Measurements from ENCODE around the gene CLIC6. TPM values are rescaled to one million over a fixed set of nuclear protein-coding genes. Genes with fewer than 3 reads are reported as not detected.

CLIC6 gene
- polyA plus RNA-seq, 3 donors = not detected

- TF ChIP-seq, protein P1, sequence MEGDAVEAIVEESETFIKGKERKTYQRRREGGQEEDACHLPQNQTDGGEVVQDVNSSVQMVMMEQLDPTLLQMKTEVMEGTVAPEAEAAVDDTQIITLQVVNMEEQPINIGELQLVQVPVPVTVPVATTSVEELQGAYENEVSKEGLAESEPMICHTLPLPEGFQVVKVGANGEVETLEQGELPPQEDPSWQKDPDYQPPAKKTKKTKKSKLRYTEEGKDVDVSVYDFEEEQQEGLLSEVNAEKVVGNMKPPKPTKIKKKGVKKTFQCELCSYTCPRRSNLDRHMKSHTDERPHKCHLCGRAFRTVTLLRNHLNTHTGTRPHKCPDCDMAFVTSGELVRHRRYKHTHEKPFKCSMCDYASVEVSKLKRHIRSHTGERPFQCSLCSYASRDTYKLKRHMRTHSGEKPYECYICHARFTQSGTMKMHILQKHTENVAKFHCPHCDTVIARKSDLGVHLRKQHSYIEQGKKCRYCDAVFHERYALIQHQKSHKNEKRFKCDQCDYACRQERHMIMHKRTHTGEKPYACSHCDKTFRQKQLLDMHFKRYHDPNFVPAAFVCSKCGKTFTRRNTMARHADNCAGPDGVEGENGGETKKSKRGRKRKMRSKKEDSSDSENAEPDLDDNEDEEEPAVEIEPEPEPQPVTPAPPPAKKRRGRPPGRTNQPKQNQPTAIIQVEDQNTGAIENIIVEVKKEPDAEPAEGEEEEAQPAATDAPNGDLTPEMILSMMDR (IDR thresholded peaks at IDR 0.05) = no peak
- Histone ChIP-seq H3K9ac (ENCODE audit: insufficient read depth, low read length, poor library complexity, severe bottlenecking) (no peak overlapping the region), H3K4me3 (replicated peaks in 1 of 3; ENCODE audit: low read depth in 2 of 3, low read length in 3 of 3) (no peak overlapping the region), H3K36me3 (replicated peaks in 1 of 2; ENCODE audit: control insufficient read depth in 1 of 2, insufficient read depth in 2 of 2, low read length in 2 of 2) (no peaks in the 10 kb centered on the region), H4K20me1 (ENCODE audit: insufficient read depth, low read length) (no peaks in the 10 kb centered on the region), H3K4me2 (replicated peaks; ENCODE audit: extremely low read depth, low read length, poor library complexity, severe bottlenecking) (no peak overlapping the region), H3K4me1 (ENCODE audit: control insufficient read depth in 1 of 2, insufficient read depth in 2 of 2, low read length in 2 of 2) (no peaks in the 10 kb centered on the region), H3K9me3 (replicated peaks in 1 of 2; ENCODE audit: control insufficient read depth in 1 of 2, insufficient read depth in 1 of 2, low read length in 2 of 2) (no peaks in the 10 kb centered on the region), H3K79me2 (ENCODE audit: insufficient read depth, low read length) (no peaks in the 10 kb centered on the region), H2AFZ (ENCODE audit: insufficient read depth, low read depth, low read length, poor library complexity, severe bottlenecking) (no peak overlapping the region), H3K27ac (ENCODE audit: low read depth in 1 of 2, low read length in 2 of 2) (no peak overlapping the region), H3K27me3 (ENCODE audit: control insufficient read depth in 2 of 2, insufficient read depth in 2 of 2, low read length in 2 of 2) (peaks cover 3 to 6% of the 10 kb centered on the region in 2 donors)
- DNase-seq = no peak
- H3K4me3 Mint-ChIP-seq = no peak overlapping the region
- intact Hi-C loops (cut with micrococcal nuclease) = loop anchor here in 1 of 2 donors (2.0 to 5.0 kb wide), 2 partner anchors 1150 to 1336 kb away; no protein-coding TSS in a partner anchor
- H3K36me3 Mint-ChIP-seq = no peaks in the 10 kb centered on the region
- peaks cover 5 to 12% (median 8%) of the 10 kb centered on the region in 3 donors for H3K27me3 Mint-ChIP-seq (ENCODE audit: low read depth in 3 of 3)
- WGBS (ENCODE audit: insufficient coverage) = 100% methylated on average over 1 of the region's 2 CpGs
- H3K9me3 Mint-ChIP-seq = peaks cover 2 to 9% (median 5%) of the 10 kb centered on the region in 7 donors
- no peak overlapping the region for H3K27ac Mint-ChIP-seq
- no peaks in the 10 kb centered on the region for H3K4me1 Mint-ChIP-seq
Observed at GRCh38 chr21:34692458-34693020, 23.7 kb downstream of the CLIC6 start.

DNA sequence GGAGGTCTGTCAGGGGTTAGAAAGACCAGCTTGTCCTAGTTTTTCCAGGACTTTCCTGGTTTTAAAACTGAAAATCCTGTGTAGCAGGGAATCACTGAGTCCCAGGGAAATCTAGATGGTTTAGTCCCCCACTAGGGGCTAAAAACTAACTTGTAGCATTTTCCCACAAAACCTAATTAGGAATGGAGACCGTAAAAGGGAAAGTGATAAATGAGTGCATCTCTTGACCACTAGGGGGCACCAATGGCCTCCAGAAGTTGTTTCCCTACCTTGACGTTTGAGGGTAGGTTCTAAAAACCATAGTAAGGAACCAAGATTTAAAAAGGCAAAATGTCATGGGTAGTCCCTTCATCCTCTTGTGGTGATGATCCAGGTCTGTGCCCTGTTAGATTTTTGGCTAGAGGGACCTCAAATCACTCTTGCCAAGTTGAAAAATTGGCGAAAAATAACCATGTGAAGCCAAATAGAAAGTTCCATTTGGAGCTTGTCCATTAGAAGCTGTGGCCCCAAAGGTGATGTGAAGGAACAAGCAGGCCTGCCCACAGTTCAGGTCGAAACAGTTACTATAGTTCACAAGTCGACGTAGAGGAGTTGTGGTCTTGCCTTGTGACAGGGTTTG is 24.5 kb downstream of the CLIC6 start:
- no peak overlapping the region for H3K4me3 Mint-ChIP-seq
- 87% methylated on average over 4 of the region's 6 CpGs for WGBS (ENCODE audit: insufficient coverage)

More for the DNA sequence above, 24.5 kb downstream of the CLIC6 start:
- Mint-ChIP-seq H3K9me3 (peaks cover 2 to 9% (median 5%) of the 10 kb centered on the region in 7 donors), H3K4me1 (no peaks in the 10 kb centered on the region), H3K36me3 (no peaks in the 10 kb centered on the region), H3K27me3 (ENCODE audit: low read depth in 3 of 3) (peaks cover 5 to 12% (median 10%) of the 10 kb centered on the region in 3 donors), H3K27ac (no peak overlapping the region)
- DNase-seq = peak; percentile 34 to 57 (median 55)
- Histone ChIP-seq H3K4me1 (ENCODE audit: control insufficient read depth in 1 of 2, insufficient read depth in 2 of 2, low read length in 2 of 2) (no peaks in the 10 kb centered on the region), H3K79me2 (ENCODE audit: insufficient read depth, low read length) (no peaks in the 10 kb centered on the region), H3K27me3 (ENCODE audit: control insufficient read depth in 2 of 2, insufficient read depth in 2 of 2, low read length in 2 of 2) (peaks cover 3 to 6% of the 10 kb centered on the region in 2 donors), H3K9ac (ENCODE audit: insufficient read depth, low read length, poor library complexity, severe bottlenecking) (no peak overlapping the region), H3K27ac (ENCODE audit: low read depth in 1 of 2, low read length in 2 of 2) (no peak overlapping the region), H2AFZ (ENCODE audit: insufficient read depth, low read depth, low read length, poor library complexity, severe bottlenecking) (no peak overlapping the region), H3K4me3 (replicated peaks in 1 of 3; ENCODE audit: low read depth in 2 of 3, low read length in 3 of 3) (no peak overlapping the region), H3K9me3 (replicated peaks in 1 of 2; ENCODE audit: control insufficient read depth in 1 of 2, insufficient read depth in 1 of 2, low read length in 2 of 2) (no peaks in the 10 kb centered on the region), H3K4me2 (replicated peaks; ENCODE audit: extremely low read depth, low read length, poor library complexity, severe bottlenecking) (no peak overlapping the region), H3K36me3 (replicated peaks in 1 of 2; ENCODE audit: control insufficient read depth in 1 of 2, insufficient read depth in 2 of 2, low read length in 2 of 2) (no peaks in the 10 kb centered on the region), H4K20me1 (ENCODE audit: insufficient read depth, low read length) (no peaks in the 10 kb centered on the region)
- intact Hi-C loops (cut with micrococcal nuclease) = loop anchor here in 1 of 2 donors (2.0 to 5.0 kb wide), 2 partner anchors 1149 to 1336 kb away; no protein-coding TSS in a partner anchor
- TF ChIP-seq, protein P1 (IDR thresholded peaks at IDR 0.05) = peak; percentile 94
